Transverse colon (tissue), 4 donors: ENCODE measurements around the gene CCDC38. TPM values are rescaled to one million over a fixed set of nuclear protein-coding genes. Genes with fewer than 3 reads are reported as not detected.

ENCODE experiments used
- DNase-seq: peaks from one replicate; pipeline ENCODE4 v3.0.0-alpha.2; 2019
- H3K27ac ChIP-seq, 4 donors: fragments of 200-600 bp; sonication (generic); 2 replicates each; pipeline ENCODE4 v1.5.1; 2016 to 2018; ENCODE audit warnings: inconsistent platforms in 4 of 4
- H3K27me3 ChIP-seq: fragments of 200-600 bp; sonication (generic); 2 replicates; pipeline ENCODE4 v1.5.1; 2017; ENCODE audit warnings: inconsistent platforms
- H3K36me3 ChIP-seq, 4 donors: fragments of 200-600 bp; sonication (generic); 2 replicates each; pipeline ENCODE4 v1.5.1; 2017 to 2019; ENCODE audit warnings: inconsistent platforms in 4 of 4
- H3K4me1 ChIP-seq, 4 donors: fragments of 200-600 bp; sonication (generic); 2 replicates each; pipeline ENCODE4 v1.5.1; 2017 to 2020; ENCODE audit warnings: inconsistent platforms in 4 of 4
- H3K4me3 ChIP-seq, 4 donors: fragments of 200-600 bp; sonication (generic); 1 replicate in 1 of 4; 2 replicates in 3 of 4; pipeline versions ENCODE4 v1.5.1 to v1.6.1; 2017 to 2019; ENCODE audit warnings: inconsistent platforms in 4 of 4
- H3K9me3 ChIP-seq, 2 donors: fragments of 200-600 bp; sonication (generic); 2 replicates each; pipeline ENCODE4 v1.5.1; 2017 to 2019; ENCODE audit warnings: inconsistent platforms in 2 of 2
- EP300 ChIP-seq: sonication (generic); formaldehyde crosslinking; IDR thresholded peaks from one replicate; pipeline ENCODE4 v1.6.1; 2017; ENCODE audit warnings: antibody characterized with exemption, low read depth
- POLR2A ChIP-seq: fragments of 450-650 bp; IDR thresholded peaks from one replicate; pipeline ENCODE4 v1.6.1; 2016; ENCODE audit warnings: antibody characterized with exemption, mild to moderate bottlenecking, moderate library complexity
- POLR2AphosphoS5 ChIP-seq, 3 donors: sonication (generic); formaldehyde crosslinking; IDR thresholded peaks; one replicate each; pipeline ENCODE4 v1.6.1; 2016; ENCODE audit warnings: antibody characterized with exemption in 3 of 3
- WGBS, 2 donors: methylation state at CpG; one replicate each; pipeline ENCODE4 v1.1.5; 2018; ENCODE audit warnings: low coverage in 1 of 2; 5-methylcytosine and 5-hydroxymethylcytosine counted together
- in situ Hi-C, 4 donors: fragments of 200-750 bp; cut with MboI; loops; one replicate each; pipeline versions ENCODE4 v1.15.0 to v1.15.1; 2017; ENCODE audit warnings: low sequenced_read_pairs in 3 of 4, low pct_ligation_motif_present in 1 of 4, low pct_unique_long_range_greater_than_20kb in 1 of 4
- intact Hi-C: fragments of 100-400 bp; cut with DNase I; formaldehyde crosslinking; loops from one replicate; pipeline ENCODE4 v1.15.1; 2023; ENCODE audit warnings: low total_unique reads
- total RNA-seq, 4 donors: library from RNA; depleted of rRNA; stranded (reverse); fragments of >200 nt; gene quantifications; one replicate each; pipeline ENCODE4 v1.1.0, GENCODE V29; 2016
- TF ChIP-seq, protein P1 (sequence below), 5 experiments: fragments of 200-600 bp in 3 of 5; fragments of 450-650 bp in 2 of 5; sonication (generic) in 3 of 5; IDR thresholded peaks; 1 replicate in 2 of 5; 2 replicates in 3 of 5; pipeline ENCODE4 v1.5.1; 2016 to 2017; ENCODE audit warnings: antibody characterized with exemption in 5 of 5, inconsistent platforms in 3 of 5, mild to moderate bottlenecking in 2 of 5, moderate library complexity in 1 of 5

Gene CCDC38
- not detected for total RNA-seq

DNA sequence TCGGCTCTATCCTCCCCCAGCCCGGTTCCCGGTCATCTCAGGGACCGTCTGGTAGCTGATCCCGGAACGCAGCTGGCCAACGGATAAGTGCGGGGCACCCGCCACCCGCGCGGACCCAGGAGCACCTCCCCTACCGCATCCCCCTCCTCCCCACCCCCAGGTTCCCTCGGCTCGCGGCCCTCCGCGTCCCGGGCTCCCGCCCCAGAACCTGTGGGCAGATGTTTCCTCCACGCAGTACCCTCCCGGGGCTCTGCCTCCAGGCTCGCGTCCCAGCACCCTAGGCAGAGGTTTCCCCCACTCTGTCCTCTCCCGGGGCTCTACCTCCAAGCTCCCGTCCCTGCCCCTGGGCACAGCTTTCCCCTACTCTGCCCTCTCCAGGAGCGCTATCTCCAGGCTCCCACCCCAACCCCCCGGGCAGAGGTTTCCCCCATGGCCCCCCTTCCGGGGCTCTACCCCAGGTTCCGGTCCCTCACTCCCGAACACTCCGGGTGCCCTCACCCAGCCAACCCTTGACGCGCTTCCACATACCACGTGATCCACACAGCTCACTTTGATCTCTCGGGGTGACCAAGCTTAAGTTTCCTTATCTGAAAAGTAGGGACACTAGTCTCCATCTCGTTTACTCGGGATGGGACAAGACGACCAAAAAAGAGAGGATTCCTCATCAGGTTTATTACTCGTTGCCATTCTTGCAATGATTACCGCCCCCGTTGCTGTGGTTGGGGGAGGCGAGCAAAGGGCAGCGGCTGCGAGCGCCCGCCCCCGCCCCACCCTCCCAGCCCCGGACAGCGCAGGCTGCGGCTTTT lies at the start of gene CCDC38:
Gene CCDC38, minus strand, starts transcription at position 91 of the 806 bp plus-strand sequence. CDS start 6,105 bp downstream, outside the sequence.
- 0% methylated on average over 30 of the region's 51 CpGs; no CpG with 5 or more reads in 1 of the 2 donors for WGBS, 2 donors
- peak; percentile 48 for TF ChIP-seq POLR2A
- TF ChIP-seq EP300, result no peak

DNA sequence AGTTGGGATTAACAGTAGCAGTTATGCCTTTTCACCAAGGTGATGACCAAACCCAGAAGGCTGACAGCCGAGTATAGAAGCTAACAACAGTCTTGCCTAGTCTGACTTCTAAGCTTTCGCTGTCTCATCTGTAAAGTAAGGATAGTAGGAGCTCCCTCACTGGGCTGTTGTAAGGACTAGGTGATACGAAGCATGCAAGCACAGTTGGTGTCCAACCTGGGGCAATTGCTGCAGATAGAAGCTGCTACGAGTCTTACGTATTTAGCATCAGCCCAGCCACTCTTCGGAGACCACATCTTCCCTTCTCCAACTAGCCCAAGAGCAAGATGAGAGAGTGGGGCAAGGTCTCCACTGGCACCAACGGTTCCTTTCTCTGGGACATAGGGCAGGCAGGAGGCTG lies 47.7 kb upstream of the CCDC38 start:
- Histone ChIP-seq H3K27me3 (no peaks in the 10 kb centered on the region), H3K36me3 (no peaks in the 10 kb centered on the region), H3K27ac (no peak overlapping the region), H3K9me3 (no peaks in the 10 kb centered on the region), H3K4me3 (no peak overlapping the region), H3K4me1 (peaks cover 0 to 4% (median 0%) of the 10 kb centered on the region in 4 donors)
- 81 to 86% methylated on average over 4 to 7 of the region's 7 CpGs for WGBS, 2 donors
- in situ Hi-C loops (loop anchor here in 1 of 4 donors (25.0 kb wide), 1 partner anchor 403 kb away; no protein-coding TSS in a partner anchor), intact Hi-C loops (no loop called here)
- DNase-seq, result no peak
- TF ChIP-seq, protein P1, sequence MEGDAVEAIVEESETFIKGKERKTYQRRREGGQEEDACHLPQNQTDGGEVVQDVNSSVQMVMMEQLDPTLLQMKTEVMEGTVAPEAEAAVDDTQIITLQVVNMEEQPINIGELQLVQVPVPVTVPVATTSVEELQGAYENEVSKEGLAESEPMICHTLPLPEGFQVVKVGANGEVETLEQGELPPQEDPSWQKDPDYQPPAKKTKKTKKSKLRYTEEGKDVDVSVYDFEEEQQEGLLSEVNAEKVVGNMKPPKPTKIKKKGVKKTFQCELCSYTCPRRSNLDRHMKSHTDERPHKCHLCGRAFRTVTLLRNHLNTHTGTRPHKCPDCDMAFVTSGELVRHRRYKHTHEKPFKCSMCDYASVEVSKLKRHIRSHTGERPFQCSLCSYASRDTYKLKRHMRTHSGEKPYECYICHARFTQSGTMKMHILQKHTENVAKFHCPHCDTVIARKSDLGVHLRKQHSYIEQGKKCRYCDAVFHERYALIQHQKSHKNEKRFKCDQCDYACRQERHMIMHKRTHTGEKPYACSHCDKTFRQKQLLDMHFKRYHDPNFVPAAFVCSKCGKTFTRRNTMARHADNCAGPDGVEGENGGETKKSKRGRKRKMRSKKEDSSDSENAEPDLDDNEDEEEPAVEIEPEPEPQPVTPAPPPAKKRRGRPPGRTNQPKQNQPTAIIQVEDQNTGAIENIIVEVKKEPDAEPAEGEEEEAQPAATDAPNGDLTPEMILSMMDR (IDR thresholded peaks at IDR 0.05), result no peak
- TF ChIP-seq POLR2AphosphoS5 (IDR thresholded peaks at IDR 0.05) (no peak), POLR2A (no peak)

More for the DNA sequence above, at the start of gene CCDC38:
- Histone ChIP-seq H3K9me3 (no peaks in the 10 kb centered on the region), H3K4me1 (peaks cover 0 to 17% (median 6%) of the 10 kb centered on the region in 4 donors), H3K27me3 (no peaks in the 10 kb centered on the region), H3K27ac (peak within 1 kb of the TSS; percentile 79 to 92 (median 86)), H3K4me3 (peak within 1 kb of the TSS; percentile 51 to 83 (median 74)), H3K36me3 (no peaks in the 10 kb centered on the region)
- intact Hi-C loops, result no loop called here
- in situ Hi-C loops, result no loop called here
- DNase-seq, result peak; percentile 82

DNA sequence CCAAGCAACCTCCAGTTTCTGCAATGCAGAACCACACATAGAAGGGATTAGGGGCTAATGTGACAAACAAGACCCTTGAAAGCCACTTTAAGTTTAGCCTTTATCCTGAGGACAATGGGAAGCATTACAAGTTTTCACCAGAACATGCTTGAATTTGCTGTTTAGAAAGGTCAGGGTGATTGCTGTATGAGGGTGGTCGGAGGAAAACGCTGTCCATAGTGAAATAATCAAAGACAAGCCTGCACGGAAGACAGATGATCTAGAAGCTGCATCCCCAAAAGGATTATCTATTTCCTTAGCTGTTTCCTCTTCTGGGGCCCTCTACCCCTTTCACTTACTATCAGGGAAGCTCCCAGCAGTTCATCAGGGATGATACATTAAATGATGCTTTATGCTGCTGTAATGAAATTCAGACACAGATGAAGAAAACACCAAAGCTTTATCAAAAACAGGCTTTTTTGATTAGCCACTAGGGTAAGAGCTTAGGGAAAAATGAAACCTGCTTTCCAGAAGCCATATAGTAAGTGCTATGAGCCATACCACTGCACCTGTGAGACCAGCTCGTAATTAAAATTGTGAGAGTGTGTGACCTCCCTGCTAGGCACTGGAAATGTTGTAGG lies 47.2 kb upstream of the CCDC38 start:
- 81 to 85% methylated on average over 4 of the region's 4 CpGs for WGBS, 2 donors
- intact Hi-C loops, result no loop called here
- H3K27me3 ChIP-seq, result no peaks in the 10 kb centered on the region
- H3K36me3 ChIP-seq, result no peaks in the 10 kb centered on the region
- in situ Hi-C loops, result loop anchor here in 1 of 4 donors (25.0 kb wide), 1 partner anchor 402 kb away; no protein-coding TSS in a partner anchor
- no peak overlapping the region for H3K27ac ChIP-seq
- TF ChIP-seq POLR2A (no peak), EP300 (no peak), POLR2AphosphoS5 (IDR thresholded peaks at IDR 0.05) (no peak)
- TF ChIP-seq, protein P1 (IDR thresholded peaks at IDR 0.05), result no peak
- H3K4me3 ChIP-seq, result no peak overlapping the region
- DNase-seq, result no peak
- H3K4me1 ChIP-seq, result peaks cover 0 to 4% (median 0%) of the 10 kb centered on the region in 4 donors
- H3K9me3 ChIP-seq, result no peaks in the 10 kb centered on the region

DNA sequence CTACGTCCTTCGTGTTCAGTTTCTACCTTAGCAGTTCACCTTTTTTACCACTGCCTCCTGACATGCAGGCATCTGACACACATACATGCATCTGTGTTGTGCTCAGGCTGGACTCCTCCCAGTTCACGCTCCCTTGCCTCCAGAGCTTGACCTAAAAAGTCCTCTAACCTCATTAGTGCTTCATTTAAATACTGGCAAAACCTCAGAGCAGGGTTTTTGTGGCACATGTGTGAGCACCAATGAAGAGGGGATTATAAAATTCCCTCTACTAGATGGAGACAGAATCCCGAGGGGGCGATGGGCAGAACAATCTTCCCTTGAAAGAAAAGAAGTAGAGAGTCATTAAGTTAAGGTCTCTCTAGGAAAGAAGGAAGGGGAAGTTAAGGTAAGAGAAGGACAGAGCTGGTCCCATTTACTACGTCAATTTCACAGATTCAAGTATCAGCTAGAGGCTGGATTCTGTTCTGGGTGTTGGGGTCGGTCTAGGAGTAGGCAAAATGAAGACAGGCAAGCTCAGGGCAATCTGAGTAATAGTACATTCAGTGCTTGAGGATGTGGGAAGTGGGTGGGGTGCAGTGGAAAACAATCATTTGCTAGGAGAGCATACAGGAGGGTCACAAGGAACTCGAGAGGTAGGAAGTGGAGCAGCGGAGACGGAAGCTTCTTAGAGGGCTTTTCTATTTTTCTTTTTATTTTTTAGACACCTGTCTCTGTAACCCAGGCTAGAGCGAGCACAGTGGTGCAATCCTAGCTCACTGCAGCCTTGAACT lies 46.3 kb upstream of the CCDC38 start:
- TF ChIP-seq POLR2AphosphoS5 (IDR thresholded peaks at IDR 0.05), result no peak
- TF ChIP-seq POLR2A, result no peak
- TF ChIP-seq, protein P1 (IDR thresholded peaks at IDR 0.05), result no peak
- no peak for TF ChIP-seq EP300
- in situ Hi-C loops, result loop anchor here in 1 of 4 donors (25.0 kb wide), 1 partner anchor 401 kb away; no protein-coding TSS in a partner anchor
- intact Hi-C loops, result no loop called here
- DNase-seq, result no peak
- Histone ChIP-seq H3K36me3 (no peaks in the 10 kb centered on the region), H3K4me3 (no peak overlapping the region), H3K27me3 (no peaks in the 10 kb centered on the region), H3K27ac (no peak overlapping the region), H3K4me1 (peaks cover 0 to 4% (median 0%) of the 10 kb centered on the region in 4 donors), H3K9me3 (no peaks in the 10 kb centered on the region)
- 78 to 79% methylated on average over 8 to 11 of the region's 11 CpGs for WGBS, 2 donors
